HCT116 (cell line): ENCODE results near the gene ST7. TPM values are rescaled to one million over a fixed set of nuclear protein-coding genes. Genes with fewer than 3 reads are reported as not detected.

Source experiments
- ATAC-seq: fragments of 200-7000 bp; cut with Tn5 transposase; 2 replicates; pipeline ENCODE4 v1.9.1; 2020; ENCODE audit warnings: mild to moderate bottlenecking, moderate library complexity
- BruUV-seq: library from RNA; stranded (reverse); fragments of 400-500 nt; replicated peaks from 2 replicates; lab custom pipeline; 2021; lab: Mats Ljungman, UMichigan
- CTCF ChIA-PET: fragments of 300-600 bp; sonication (Branson Sonifier 250); formaldehyde crosslinking; loops from one replicate; lab custom pipeline; 2021; ENCODE audit warnings: antibody characterized with exemption; lab: Charles Lee
- POLR2A ChIA-PET: fragments of 300-600, 350-600 bp; sonication (Branson Sonifier 250); formaldehyde crosslinking; loops from one replicate; lab custom pipeline; 2021; ENCODE audit warnings: antibody characterized with exemption; lab: Charles Lee
- RAD21 ChIA-PET, 2 experiments: fragments of 300-600 bp; sonication (Branson Sonifier 250); formaldehyde crosslinking; loops; one replicate each; lab custom pipeline; 2023; ENCODE audit warnings: low total read pairs in 2 of 2; ENCODE audit not compliant: uncharacterized antibody in 2 of 2, unreplicated experiment in 2 of 2, low non-redundant PET in 1 of 2; lab: Charles Lee
- DNase-seq: peaks from one replicate; pipeline ENCODE4 v3.0.0-alpha.2; 2010; ENCODE audit warnings: low read depth, low spot score
- H2AFZ ChIP-seq: fragments of 200-600 bp; shearing (Covaris generic), sonication (generic); 2 replicates; pipeline ENCODE4 v1.6.1; 2017; ENCODE audit warnings: low read depth, mixed run types, mixed read lengths, antibody characterized with exemption, low read length; ENCODE audit not compliant: poor library complexity, severe bottlenecking
- H3K27ac ChIP-seq: 2 replicates; pipeline ENCODE4 v1.5.1; 2012; ENCODE audit warnings: low read depth, low read length
- H3K27me3 ChIP-seq: fragments of 200-600 bp; sonication (generic); 2 replicates; pipeline ENCODE4 v1.6.1; 2016; ENCODE audit warnings: mixed run types, low read length, mixed read lengths; ENCODE audit not compliant: insufficient read depth
- H3K36me3 ChIP-seq, 2 experiments: fragments of 200-500 bp in 1 of 2; fragments of 200-600 bp in 1 of 2; sonication (Bioruptor generic) in 1 of 2; sonication (generic) in 1 of 2; 2 replicates each; pipeline versions ENCODE4 v1.5.1 to v1.6.1; 2014 to 2016; ENCODE audit warnings: low read length in 2 of 2, inconsistent platforms in 1 of 2, mixed read lengths in 1 of 2, mixed run types in 1 of 2; ENCODE audit not compliant: insufficient read depth in 2 of 2, control insufficient read depth in 1 of 2
- H3K4me1 ChIP-seq, 2 experiments: fragments of 200-600 bp in 1 of 2; sonication (generic) in 1 of 2; 2 replicates each; pipeline versions ENCODE4 v1.5.1 to v1.6.1; 2012 to 2017; ENCODE audit warnings: low read length in 2 of 2, inconsistent platforms in 1 of 2, mild to moderate bottlenecking in 1 of 2, mixed read lengths in 1 of 2, mixed run types in 1 of 2, moderate library complexity in 1 of 2; ENCODE audit not compliant: insufficient read depth in 2 of 2, control insufficient read depth in 1 of 2
- H3K4me2 ChIP-seq: fragments of 200-600 bp; sonication (generic); 2 replicates; pipeline ENCODE4 v1.6.1; 2017; ENCODE audit warnings: mixed run types, low read length, mixed read lengths
- H3K4me3 ChIP-seq, 2 experiments: fragments of 200-600 bp in 1 of 2; sonication (generic) in 1 of 2; replicated peaks in 1 of 2; 2 replicates each; pipeline ENCODE4 v1.5.1; 2011 to 2016; ENCODE audit warnings: low read length in 2 of 2, control low read depth in 1 of 2, low read depth in 1 of 2, mild to moderate bottlenecking in 1 of 2, mixed read lengths in 1 of 2, mixed run types in 1 of 2
- H3K79me2 ChIP-seq: fragments of 200-600 bp; sonication (generic); 2 replicates; pipeline ENCODE4 v1.6.1; 2017; ENCODE audit warnings: mild to moderate bottlenecking, mixed run types, low read length, moderate library complexity, mixed read lengths; ENCODE audit not compliant: insufficient read depth
- H3K9ac ChIP-seq: fragments of 200-600 bp; sonication (generic); 2 replicates; pipeline ENCODE4 v1.6.1; 2016; ENCODE audit warnings: low read length, mixed read lengths
- H3K9me2 ChIP-seq: fragments of 200-600 bp; sonication (generic), shearing (Covaris generic); 2 replicates; pipeline ENCODE4 v1.6.1; 2017; ENCODE audit warnings: mixed run types, mild to moderate bottlenecking, moderate library complexity; ENCODE audit not compliant: insufficient read depth
- H3K9me3 ChIP-seq, 2 experiments: fragments of 200-500 bp in 1 of 2; fragments of 200-600 bp in 1 of 2; sonication (Bioruptor generic) in 1 of 2; sonication (generic) in 1 of 2; 2 replicates each; pipeline ENCODE4 v1.6.1; 2014 to 2017; ENCODE audit warnings: low read length in 2 of 2, mixed read lengths in 2 of 2, inconsistent platforms in 1 of 2, low read depth in 1 of 2, mild to moderate bottlenecking in 1 of 2, mixed run types in 1 of 2, moderate library complexity in 1 of 2; ENCODE audit not compliant: control insufficient read depth in 1 of 2, insufficient read depth in 1 of 2
- H4K20me1 ChIP-seq: fragments of 200-600 bp; sonication (generic), shearing (Covaris generic); 2 replicates; pipeline ENCODE4 v1.6.1; 2017; ENCODE audit warnings: mixed run types, mild to moderate bottlenecking, moderate library complexity; ENCODE audit not compliant: insufficient read depth
- CBX3 ChIP-seq: IDR thresholded peaks from 2 replicates; pipeline ENCODE4 v1.6.1; 2012; ENCODE audit warnings: low read depth
- CTCF ChIP-seq, 3 experiments: fragments of 200-600 bp in 1 of 3; sonication (generic) in 1 of 3; IDR thresholded peaks in 2 of 3; conservative IDR thresholded peaks in 1 of 3; 2 replicates each; pipeline ENCODE4 v1.5.1; 2012 to 2017; ENCODE audit warnings: low read depth in 2 of 3, low read length in 2 of 3, antibody characterized with exemption in 1 of 3, borderline replicate concordance in 1 of 3, control low read depth in 1 of 3, mild to moderate bottlenecking in 1 of 3, mixed read lengths in 1 of 3, mixed run types in 1 of 3, moderate library complexity in 1 of 3; ENCODE audit not compliant: insufficient read depth in 1 of 3
- EZH2 ChIP-seq: fragments of 200-600 bp; sonication (generic); IDR thresholded peaks from 2 replicates; pipeline ENCODE4 v1.6.1; 2017; ENCODE audit warnings: antibody characterized with exemption, mixed run types
- RAD21 ChIP-seq: IDR thresholded peaks from 2 replicates; pipeline ENCODE4 v1.6.1; 2012; ENCODE audit warnings: low read depth, mild to moderate bottlenecking
- REST ChIP-seq: IDR thresholded peaks from 2 replicates; pipeline ENCODE4 v1.6.1; 2012; ENCODE audit warnings: low read depth
- YY1 ChIP-seq: IDR thresholded peaks from 2 replicates; pipeline ENCODE4 v1.6.1; 2011; ENCODE audit warnings: low read length, low read depth, moderate library complexity, mild to moderate bottlenecking; ENCODE audit not compliant: insufficient replicate concordance; ENCODE audit errors: extremely low read depth
- intact Hi-C: fragments of 100-400 bp; cut with micrococcal nuclease; formaldehyde crosslinking; loops from 2 replicates; pipeline ENCODE4 v1.10.0; 2022
- total RNA-seq: library from RNA; stranded (reverse); gene quantifications from one replicate; pipeline ENCODE4 v1.2.1, GENCODE V29; 2021; ENCODE audit not compliant: unreplicated experiment
- TF ChIP-seq, protein P1 (sequence below): IDR thresholded peaks from 2 replicates; pipeline ENCODE4 v1.6.1; 2012
- TF ChIP-seq, protein P2 (sequence below): IDR thresholded peaks from 2 replicates; pipeline ENCODE4 v1.6.1; 2012

The ST7 gene
- total RNA-seq, 1 experiment from 2014 or later: 12.6 TPM

- Histone ChIP-seq H3K9me3 (no peaks in the 10 kb centered on the region), H3K36me3 (no peaks in the 10 kb centered on the region), H3K4me2 (no peak overlapping the region), H3K9ac (no peak overlapping the region), H4K20me1 (no peaks in the 10 kb centered on the region), H3K79me2 (no peaks in the 10 kb centered on the region), H3K9me2 (no peaks in the 10 kb centered on the region), H3K4me3 (no peak overlapping the region), H2AFZ (no peak overlapping the region), H3K27ac (no peak overlapping the region), H3K27me3 (no peaks in the 10 kb centered on the region), H3K4me1 (peaks cover 7 to 34% of the 10 kb centered on the region in 2 experiments)
- BruUV-seq: no TSS peak
- DNase-seq (no peak), ATAC-seq (no peak)
- intact Hi-C loops: loop anchor here (5.0 kb wide), 1 partner anchor 957 kb away; no protein-coding TSS in a partner anchor
- CTCF ChIA-PET: interaction anchor here (0.6 to 1.5 kb wide), 2 partner anchors 34 to 141 kb away, joined by 3 to 5 read pairs; no protein-coding TSS in a partner anchor
- POLR2A ChIA-PET: no interaction called here
- RAD21 ChIA-PET: no interaction called here
- no peak for TF ChIP-seq YY1
- no peak for TF ChIP-seq RAD21
- TF ChIP-seq REST: no peak
These were observed 176.2 kb downstream of the ST7 start for GRCh38 chr7:117129521-117129955.

DNA sequence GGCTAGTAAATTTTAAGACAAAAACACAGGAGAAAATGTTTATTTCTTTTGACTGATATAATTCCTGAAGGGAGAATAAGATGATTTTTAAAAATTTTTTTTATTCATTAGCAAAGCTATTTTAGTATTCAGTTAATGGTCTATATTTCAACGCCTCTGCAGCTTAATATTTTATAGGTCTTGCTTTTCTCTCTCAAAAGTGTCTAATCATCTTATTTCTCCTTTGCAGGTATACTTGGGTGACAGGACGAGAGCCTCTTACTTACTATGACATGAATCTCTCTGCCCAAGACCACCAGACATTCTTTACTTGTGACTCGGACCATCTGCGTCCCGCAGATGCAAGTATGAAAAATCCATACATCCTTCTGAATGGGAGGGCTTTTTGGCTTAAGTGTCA is 177.0 kb downstream of the ST7 start:
- Histone ChIP-seq H3K4me3 (no peak overlapping the region), H3K9me3 (no peaks in the 10 kb centered on the region), H3K9me2 (no peaks in the 10 kb centered on the region), H3K9ac (no peak overlapping the region), H3K36me3 (no peaks in the 10 kb centered on the region), H3K27ac (no peak overlapping the region), H4K20me1 (no peaks in the 10 kb centered on the region), H3K79me2 (no peaks in the 10 kb centered on the region), H3K4me2 (no peak overlapping the region), H3K27me3 (no peaks in the 10 kb centered on the region), H2AFZ (no peak overlapping the region), H3K4me1 (peaks cover under 1 to 27% of the 10 kb centered on the region in 2 experiments)
- DNase-seq: no peak
- intact Hi-C loops: no loop called here
- no peak for ATAC-seq
- ChIA-PET RAD21 (no interaction called here), POLR2A (no interaction called here), CTCF (interaction anchor here (1.5 kb wide), 1 partner anchor 142 kb away, joined by 5 read pairs; no protein-coding TSS in a partner anchor)
- BruUV-seq: no TSS peak
- TF ChIP-seq CBX3 (no peak), RAD21 (no peak), EZH2 (no peak), YY1 (no peak), CTCF (IDR thresholded peaks at IDR 0.05 in 2 of 3, conservative IDR thresholded peaks at IDR 0.05 in 1 of 3; ENCODE audit: borderline replicate concordance in 1 of 3, insufficient read depth in 1 of 3, low read depth in 2 of 3, low read length in 2 of 3) (no peak)
- TF ChIP-seq, protein P1, sequence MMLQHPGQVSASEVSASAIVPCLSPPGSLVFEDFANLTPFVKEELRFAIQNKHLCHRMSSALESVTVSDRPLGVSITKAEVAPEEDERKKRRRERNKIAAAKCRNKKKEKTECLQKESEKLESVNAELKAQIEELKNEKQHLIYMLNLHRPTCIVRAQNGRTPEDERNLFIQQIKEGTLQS: no peak
- TF ChIP-seq, protein P2, sequence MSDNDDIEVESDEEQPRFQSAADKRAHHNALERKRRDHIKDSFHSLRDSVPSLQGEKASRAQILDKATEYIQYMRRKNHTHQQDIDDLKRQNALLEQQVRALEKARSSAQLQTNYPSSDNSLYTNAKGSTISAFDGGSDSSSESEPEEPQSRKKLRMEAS: no peak
